Measurements from ENCODE around the gene SYT1.

DNA sequence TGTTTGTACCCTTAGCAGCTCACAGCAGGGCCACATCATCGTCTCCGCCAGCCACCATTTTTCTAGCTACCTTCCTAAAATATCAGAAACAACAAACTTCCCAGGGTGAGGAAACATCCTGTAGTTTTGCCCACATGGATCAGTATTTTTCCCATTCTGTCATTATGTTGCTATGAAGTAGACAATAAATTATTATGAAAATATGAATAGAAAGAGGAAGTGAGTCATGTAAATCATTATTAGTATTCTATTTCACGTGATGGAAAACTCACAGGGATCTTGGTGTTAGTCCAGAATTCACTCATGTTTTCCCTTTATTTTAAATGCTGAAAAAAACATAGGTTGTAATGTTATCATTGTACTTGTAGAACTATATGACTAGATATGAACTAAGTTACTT, 319.4 kb downstream of the SYT1 start:
- TF ChIP-seq ZNF76 (tag by site-specific recombination; IDR thresholded peaks at IDR 0.05; ENCODE audit: borderline replicate concordance, low read depth) (no peak), ZNF223 (tag by site-specific recombination; IDR thresholded peaks at IDR 0.05) (no peak), HOXC10 (CRISPR knock-in tag; IDR thresholded peaks at IDR 0.05) (no peak)
- TF ChIP-seq, protein P1, sequence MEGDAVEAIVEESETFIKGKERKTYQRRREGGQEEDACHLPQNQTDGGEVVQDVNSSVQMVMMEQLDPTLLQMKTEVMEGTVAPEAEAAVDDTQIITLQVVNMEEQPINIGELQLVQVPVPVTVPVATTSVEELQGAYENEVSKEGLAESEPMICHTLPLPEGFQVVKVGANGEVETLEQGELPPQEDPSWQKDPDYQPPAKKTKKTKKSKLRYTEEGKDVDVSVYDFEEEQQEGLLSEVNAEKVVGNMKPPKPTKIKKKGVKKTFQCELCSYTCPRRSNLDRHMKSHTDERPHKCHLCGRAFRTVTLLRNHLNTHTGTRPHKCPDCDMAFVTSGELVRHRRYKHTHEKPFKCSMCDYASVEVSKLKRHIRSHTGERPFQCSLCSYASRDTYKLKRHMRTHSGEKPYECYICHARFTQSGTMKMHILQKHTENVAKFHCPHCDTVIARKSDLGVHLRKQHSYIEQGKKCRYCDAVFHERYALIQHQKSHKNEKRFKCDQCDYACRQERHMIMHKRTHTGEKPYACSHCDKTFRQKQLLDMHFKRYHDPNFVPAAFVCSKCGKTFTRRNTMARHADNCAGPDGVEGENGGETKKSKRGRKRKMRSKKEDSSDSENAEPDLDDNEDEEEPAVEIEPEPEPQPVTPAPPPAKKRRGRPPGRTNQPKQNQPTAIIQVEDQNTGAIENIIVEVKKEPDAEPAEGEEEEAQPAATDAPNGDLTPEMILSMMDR (tag by site-specific recombination; IDR thresholded peaks at IDR 0.05): no peak

Measured in HEK293 (cell line).